Lung (tissue), 13 donors: Measurements from ENCODE around the gene RFPL2. TPM values are rescaled to one million over a fixed set of nuclear protein-coding genes. Genes with fewer than 3 reads are reported as not detected.
A peak's percentile ranks its signal among the peaks of the same experiment; 100 is the strongest.
"Not testable (repeated sequence)": the region's sequence is repeated elsewhere in the genome, so short reads cannot be mapped to it uniquely, and the experiment has no call there.

Source experiments
- ATAC-seq: fragments of 200-7000 bp; cut with Tn5 transposase; one replicate; pipeline ENCODE4 v1.9.1; 2020; ENCODE audit warnings: moderate number of reproducible peaks; ENCODE audit not compliant: insufficient read depth, low FRiP score
- DNase-seq, 3 donors: peaks; one replicate each; pipeline ENCODE4 v3.0.0-alpha.2; 2013 to 2017
- H3K27ac ChIP-seq, 2 donors: one replicate each; pipeline ENCODE4 v1.5.1; 2013; ENCODE audit warnings: mild to moderate bottlenecking in 2 of 2, moderate library complexity in 2 of 2, control low read depth in 1 of 2, inconsistent platforms in 1 of 2, low read depth in 1 of 2, low read length in 1 of 2
- H3K27me3 ChIP-seq, 3 donors: one replicate each; pipeline ENCODE4 v1.5.1; 2013; ENCODE audit warnings: low read length in 2 of 3; ENCODE audit not compliant: control insufficient read depth in 3 of 3, insufficient read depth in 3 of 3
- H3K36me3 ChIP-seq, 4 donors: one replicate each; pipeline ENCODE4 v1.5.1; 2013; ENCODE audit warnings: low read length in 4 of 4, mild to moderate bottlenecking in 1 of 4, moderate library complexity in 1 of 4; ENCODE audit not compliant: control insufficient read depth in 4 of 4, insufficient read depth in 4 of 4
- H3K4me1 ChIP-seq, 5 donors: one replicate each; pipeline ENCODE4 v1.5.1; 2013; ENCODE audit warnings: low read length in 5 of 5, mild to moderate bottlenecking in 2 of 5, moderate library complexity in 1 of 5; ENCODE audit not compliant: control insufficient read depth in 5 of 5, insufficient read depth in 5 of 5
- H3K4me3 ChIP-seq: one replicate; pipeline ENCODE4 v1.5.1; 2013; ENCODE audit warnings: mild to moderate bottlenecking, control low read depth, moderate library complexity
- H3K9ac ChIP-seq, 2 donors: one replicate each; pipeline ENCODE4 v1.5.1; 2013; ENCODE audit warnings: low read length in 2 of 2, control low read depth in 1 of 2; ENCODE audit not compliant: insufficient read depth in 1 of 2
- H3K9me3 ChIP-seq, 4 donors: one replicate each; pipeline ENCODE4 v1.5.1; 2013; ENCODE audit warnings: low read length in 3 of 4, mild to moderate bottlenecking in 1 of 4, moderate library complexity in 1 of 4; ENCODE audit not compliant: control insufficient read depth in 4 of 4, insufficient read depth in 3 of 4
- WGBS, 2 donors: extraction: QIAGEN DNeasy Blood & Tissue Kit; methylation state at CpG; one replicate each; pipeline ENCODE4 v1.1.7; 2013; 5-methylcytosine and 5-hydroxymethylcytosine counted together
- polyA plus RNA-seq, 2 donors: library from polyadenylated mRNA; stranded (reverse); fragments of 200-250 nt; gene quantifications; one replicate each; pipeline ENCODE4 v1.2.1, GENCODE V29; 2013
- small RNA-seq: library from RNA; depleted of rRNA; stranded (forward); fragments of <200 nt; gene quantifications from one replicate; pipeline ENCODE3, GENCODE V24; 2014; ENCODE audit warnings: low replicate concordance
- total RNA-seq, 2 donors: library from RNA; depleted of rRNA in 1 of 2; stranded (reverse); fragments of >200 nt in 1 of 2; gene quantifications; one replicate each; pipeline ENCODE4 v1.2.1, GENCODE V29; 2014 to 2021
- TF ChIP-seq, protein P1 (sequence below): IDR thresholded peaks from 2 replicates; pipeline ENCODE4 v1.5.1; 2012; ENCODE audit warnings: mild to moderate bottlenecking; ENCODE audit errors: control extremely low read depth, extremely low read depth
- donor health status: control.
- donor health status: control.
- donor health status: Bipolar disorder and iron deficiency.
- donor health status: healthy.
- donor health status: DM: yes; HTN: yes; CAD: no.

The RFPL2 gene
- total and polyA plus RNA-seq, 4 donors = 0.10 TPM; not detected in 3

- no peak for ATAC-seq
- no peak overlapping the region for H3K9ac ChIP-seq
- peaks cover 0 to 5% (median 0%) of the 10 kb centered on the region in 3 donors for H3K27me3 ChIP-seq
- no peak for DNase-seq
- H3K27ac ChIP-seq = no peak overlapping the region
- TF ChIP-seq, protein P1, sequence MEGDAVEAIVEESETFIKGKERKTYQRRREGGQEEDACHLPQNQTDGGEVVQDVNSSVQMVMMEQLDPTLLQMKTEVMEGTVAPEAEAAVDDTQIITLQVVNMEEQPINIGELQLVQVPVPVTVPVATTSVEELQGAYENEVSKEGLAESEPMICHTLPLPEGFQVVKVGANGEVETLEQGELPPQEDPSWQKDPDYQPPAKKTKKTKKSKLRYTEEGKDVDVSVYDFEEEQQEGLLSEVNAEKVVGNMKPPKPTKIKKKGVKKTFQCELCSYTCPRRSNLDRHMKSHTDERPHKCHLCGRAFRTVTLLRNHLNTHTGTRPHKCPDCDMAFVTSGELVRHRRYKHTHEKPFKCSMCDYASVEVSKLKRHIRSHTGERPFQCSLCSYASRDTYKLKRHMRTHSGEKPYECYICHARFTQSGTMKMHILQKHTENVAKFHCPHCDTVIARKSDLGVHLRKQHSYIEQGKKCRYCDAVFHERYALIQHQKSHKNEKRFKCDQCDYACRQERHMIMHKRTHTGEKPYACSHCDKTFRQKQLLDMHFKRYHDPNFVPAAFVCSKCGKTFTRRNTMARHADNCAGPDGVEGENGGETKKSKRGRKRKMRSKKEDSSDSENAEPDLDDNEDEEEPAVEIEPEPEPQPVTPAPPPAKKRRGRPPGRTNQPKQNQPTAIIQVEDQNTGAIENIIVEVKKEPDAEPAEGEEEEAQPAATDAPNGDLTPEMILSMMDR = no peak
- no peak overlapping the region for H3K4me3 ChIP-seq
- H3K4me1 ChIP-seq = no peaks in the 10 kb centered on the region
- no peaks in the 10 kb centered on the region for H3K9me3 ChIP-seq
- H3K36me3 ChIP-seq = no peaks in the 10 kb centered on the region
These were observed 62.3 kb downstream of the RFPL2 start for GRCh38 chr22:32142600-32142999.

DNA sequence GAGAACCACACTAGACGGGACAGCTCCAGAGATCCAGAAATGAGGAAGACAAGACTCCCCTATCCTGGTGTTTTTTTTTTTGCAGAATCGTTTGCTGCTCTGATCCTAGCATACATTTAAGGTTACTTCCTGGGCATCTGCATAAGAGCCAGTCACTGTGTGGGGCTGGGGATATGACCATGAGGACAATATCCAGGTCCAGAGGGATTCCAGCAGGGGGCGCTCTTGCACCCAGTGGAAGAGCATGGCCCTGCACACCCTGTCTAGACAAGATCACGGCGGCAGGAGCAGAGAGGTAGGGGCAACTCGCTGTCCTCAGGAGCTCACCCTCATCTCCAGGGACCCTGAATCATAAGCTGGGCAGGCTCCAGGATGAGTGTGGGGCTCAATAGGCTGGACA is 64.2 kb downstream of the RFPL2 start:
- H3K27me3 ChIP-seq, H3K9me3 ChIP-seq, H3K27ac ChIP-seq, H3K4me1 ChIP-seq, DNase-seq, H3K36me3 ChIP-seq, H3K9ac ChIP-seq, H3K4me3 ChIP-seq: not testable (repeated sequence)
- WGBS, 2 donors = 49 to 56% methylated on average over 5 to 6 of the region's 6 CpGs
- ATAC-seq = peak; percentile 28

Small RNA genes within 50 kb of the gene (small RNA-seq; reads per million reads assigned to genes)
- not detected for gene RF02171

Other genes starting within 250 kb of the RFPL2 start
- 1 to 10 TPM in 1 of 2 donors, under 1 TPM in 1; 0.63 to 3.5 TPM for gene SLC5A1, start 161.8 kb downstream of the RFPL2 start, total RNA-seq
- 1 to 10 TPM in 1 of 2 donors, under 1 TPM in 1; 0.35 to 1.6 TPM for gene SLC5A1, start 161.8 kb downstream of the RFPL2 start, polyA plus RNA-seq
- gene C22orf42, start 45.8 kb downstream of the RFPL2 start, total RNA-seq = not detected
- gene C22orf42, start 45.8 kb downstream of the RFPL2 start, polyA plus RNA-seq = under 1 TPM in 1 of 2 donors, not detected in 1; 0.05 TPM
- gene SLC5A4, start 50.3 kb upstream of the RFPL2 start, total RNA-seq = 1 to 10 TPM; 1.5 to 1.9 TPM
- under 1 TPM; 0.30 to 0.39 TPM for gene SLC5A4, start 50.3 kb upstream of the RFPL2 start, polyA plus RNA-seq
- not detected for gene RFPL3, start 152.8 kb upstream of the RFPL2 start, total RNA-seq
- not detected for gene RFPL3, start 152.8 kb upstream of the RFPL2 start, polyA plus RNA-seq
- gene RTCB, start 207.2 kb upstream of the RFPL2 start, total RNA-seq = 10 to 100 TPM; 62.2 to 65.3 TPM
- 10 to 100 TPM; 20.5 to 70.6 TPM for gene RTCB, start 207.2 kb upstream of the RFPL2 start, polyA plus RNA-seq